ENCODE measurements around the gene RPL13A. TPM values are rescaled to one million over a fixed set of nuclear protein-coding genes. Genes with fewer than 3 reads are reported as not detected.

RPL13A gene
- total and polyA plus RNA-seq, 2 of the 13 experiments (the other 11 are each of a cell fraction or from before 2014, with no cell fraction given) = 2,601 to 3,407 TPM

DNA sequence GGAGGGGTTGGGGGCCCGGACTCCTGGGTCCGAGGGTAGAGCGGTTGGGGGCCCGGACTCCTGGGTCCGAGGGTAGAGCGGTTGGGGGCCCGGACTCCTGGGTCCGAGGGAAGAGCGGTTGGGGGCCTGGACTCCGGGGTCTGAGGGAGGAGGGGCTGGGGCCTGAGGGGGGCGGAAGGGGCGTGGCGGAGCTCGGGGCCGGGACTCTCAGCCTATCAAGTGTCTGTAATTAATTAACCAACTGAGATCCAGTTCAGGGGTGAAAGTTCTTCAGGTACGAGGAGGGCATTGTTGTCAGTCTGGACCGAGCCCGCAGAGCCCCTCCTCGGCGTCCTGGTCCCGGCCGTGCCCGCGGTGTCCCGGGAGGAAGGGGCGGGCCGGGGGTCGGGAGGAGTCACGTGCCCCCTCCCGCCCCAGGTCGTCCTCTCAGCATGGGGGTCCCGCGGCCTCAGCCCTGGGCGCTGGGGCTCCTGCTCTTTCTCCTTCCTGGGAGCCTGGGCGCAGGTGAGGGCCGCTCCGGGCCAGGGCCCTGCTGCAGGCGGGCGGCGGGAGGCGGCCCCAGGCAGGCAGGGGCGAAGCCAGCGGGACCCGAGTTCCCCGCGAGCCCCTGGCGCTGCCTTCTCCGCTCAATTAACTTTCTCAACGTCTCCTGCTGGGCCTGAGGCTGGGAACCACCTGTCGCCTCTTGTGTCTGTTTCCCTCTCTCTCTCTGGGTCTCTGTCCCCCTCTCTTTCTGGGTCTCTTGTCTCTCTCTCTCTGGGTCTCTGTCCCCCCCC lies 25.8 kb downstream of the RPL13A start (continued):
- TF ChIP-seq, protein P1, sequence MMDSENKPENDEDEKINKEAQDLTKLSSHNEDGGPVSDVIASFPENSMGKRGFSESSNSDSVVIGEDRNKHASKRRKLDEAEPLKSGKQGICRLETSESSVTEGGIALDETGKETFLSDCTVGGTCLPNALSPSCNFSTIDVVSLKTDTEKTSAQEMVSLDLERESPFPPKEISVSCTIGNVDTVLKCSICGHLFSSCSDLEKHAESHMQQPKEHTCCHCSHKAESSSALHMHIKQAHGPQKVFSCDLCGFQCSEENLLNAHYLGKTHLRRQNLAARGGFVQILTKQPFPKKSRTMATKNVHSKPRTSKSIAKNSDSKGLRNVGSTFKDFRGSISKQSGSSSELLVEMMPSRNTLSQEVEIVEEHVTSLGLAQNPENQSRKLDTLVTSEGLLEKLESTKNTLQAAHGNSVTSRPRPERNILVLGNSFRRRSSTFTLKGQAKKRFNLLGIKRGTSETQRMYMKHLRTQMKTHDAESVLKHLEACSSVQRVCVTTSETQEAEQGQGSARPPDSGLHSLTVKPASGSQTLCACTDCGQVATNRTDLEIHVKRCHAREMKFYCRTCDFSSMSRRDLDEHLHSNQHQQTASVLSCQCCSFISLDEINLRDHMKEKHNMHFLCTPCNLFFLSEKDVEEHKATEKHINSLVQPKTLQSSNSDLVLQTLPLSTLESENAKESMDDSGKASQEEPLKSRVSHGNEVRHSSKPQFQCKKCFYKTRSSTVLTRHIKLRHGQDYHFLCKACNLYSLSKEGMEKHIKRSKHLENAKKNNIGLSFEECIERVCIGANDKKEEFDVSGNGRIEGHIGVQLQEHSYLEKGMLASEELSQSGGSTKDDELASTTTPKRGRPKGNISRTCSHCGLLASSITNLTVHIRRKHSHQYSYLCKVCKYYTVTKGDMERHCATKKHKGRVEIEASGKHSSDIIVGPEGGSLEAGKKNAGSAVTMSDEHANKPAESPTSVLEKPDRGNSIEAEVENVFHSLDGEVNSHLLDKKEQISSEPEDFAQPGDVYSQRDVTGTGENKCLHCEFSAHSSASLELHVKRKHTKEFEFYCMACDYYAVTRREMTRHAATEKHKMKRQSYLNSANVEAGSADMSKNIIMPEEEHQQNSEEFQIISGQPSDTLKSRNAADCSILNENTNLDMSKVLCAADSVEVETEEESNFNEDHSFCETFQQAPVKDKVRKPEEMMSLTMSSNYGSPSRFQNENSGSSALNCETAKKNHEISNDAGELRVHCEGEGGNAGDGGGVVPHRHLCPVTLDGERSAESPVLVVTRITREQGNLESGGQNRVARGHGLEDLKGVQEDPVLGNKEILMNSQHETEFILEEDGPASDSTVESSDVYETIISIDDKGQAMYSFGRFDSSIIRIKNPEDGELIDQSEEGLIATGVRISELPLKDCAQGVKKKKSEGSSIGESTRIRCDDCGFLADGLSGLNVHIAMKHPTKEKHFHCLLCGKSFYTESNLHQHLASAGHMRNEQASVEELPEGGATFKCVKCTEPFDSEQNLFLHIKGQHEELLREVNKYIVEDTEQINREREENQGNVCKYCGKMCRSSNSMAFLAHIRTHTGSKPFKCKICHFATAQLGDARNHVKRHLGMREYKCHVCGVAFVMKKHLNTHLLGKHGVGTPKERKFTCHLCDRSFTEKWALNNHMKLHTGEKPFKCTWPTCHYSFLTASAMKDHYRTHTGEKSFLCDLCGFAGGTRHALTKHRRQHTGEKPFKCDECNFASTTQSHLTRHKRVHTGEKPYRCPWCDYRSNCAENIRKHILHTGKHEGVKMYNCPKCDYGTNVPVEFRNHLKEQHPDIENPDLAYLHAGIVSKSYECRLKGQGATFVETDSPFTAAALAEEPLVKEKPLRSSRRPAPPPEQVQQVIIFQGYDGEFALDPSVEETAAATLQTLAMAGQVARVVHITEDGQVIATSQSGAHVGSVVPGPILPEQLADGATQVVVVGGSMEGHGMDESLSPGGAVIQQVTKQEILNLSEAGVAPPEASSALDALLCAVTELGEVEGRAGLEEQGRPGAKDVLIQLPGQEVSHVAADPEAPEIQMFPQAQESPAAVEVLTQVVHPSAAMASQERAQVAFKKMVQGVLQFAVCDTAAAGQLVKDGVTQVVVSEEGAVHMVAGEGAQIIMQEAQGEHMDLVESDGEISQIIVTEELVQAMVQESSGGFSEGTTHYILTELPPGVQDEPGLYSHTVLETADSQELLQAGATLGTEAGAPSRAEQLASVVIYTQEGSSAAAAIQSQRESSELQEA (CRISPR knock-in tag; IDR thresholded peaks at IDR 0.05; ENCODE audit: not compliant biosample characterization) = peak; percentile 3
- TF ChIP-seq ZNF510 (CRISPR knock-in tag; IDR thresholded peaks at IDR 0.05; ENCODE audit: low read depth) (no peak), GATAD1 (CRISPR knock-in tag; IDR thresholded peaks at IDR 0.05) (peak; percentile 63), ZBTB38 (CRISPR knock-in tag; IDR thresholded peaks at IDR 0.05) (peak; percentile 66; the same call in 1 of the 2 replicates), NFE2L1 (CRISPR knock-in tag; IDR thresholded peaks at IDR 0.05; ENCODE audit: borderline replicate concordance) (no peak), ZNF781 (CRISPR knock-in tag; IDR thresholded peaks at IDR 0.05; ENCODE audit: borderline replicate concordance, not compliant biosample characterization) (no peak), PAX8 (CRISPR knock-in tag; IDR thresholded peaks at IDR 0.05; ENCODE audit: borderline replicate concordance) (0 out of 2 replicates have a peak, but pooled peaks have one; percentile 37), ZNF367 (CRISPR knock-in tag; IDR thresholded peaks at IDR 0.05; ENCODE audit: borderline replicate concordance) (no peak), SOX6 (IDR thresholded peaks at IDR 0.05) (no peak), SOX6 (CRISPR knock-in tag; IDR thresholded peaks at IDR 0.05) (peak; percentile 69), ARNT2 (CRISPR knock-in tag; IDR thresholded peaks at IDR 0.05; ENCODE audit: low read depth) (peak; percentile 51; the same call in 1 of the 2 replicates), SRSF1 (optimal IDR thresholded peaks at IDR 0.05; ENCODE audit: low read depth, low read length) (peak; percentile 75)
- TF ChIP-seq, protein P2, sequence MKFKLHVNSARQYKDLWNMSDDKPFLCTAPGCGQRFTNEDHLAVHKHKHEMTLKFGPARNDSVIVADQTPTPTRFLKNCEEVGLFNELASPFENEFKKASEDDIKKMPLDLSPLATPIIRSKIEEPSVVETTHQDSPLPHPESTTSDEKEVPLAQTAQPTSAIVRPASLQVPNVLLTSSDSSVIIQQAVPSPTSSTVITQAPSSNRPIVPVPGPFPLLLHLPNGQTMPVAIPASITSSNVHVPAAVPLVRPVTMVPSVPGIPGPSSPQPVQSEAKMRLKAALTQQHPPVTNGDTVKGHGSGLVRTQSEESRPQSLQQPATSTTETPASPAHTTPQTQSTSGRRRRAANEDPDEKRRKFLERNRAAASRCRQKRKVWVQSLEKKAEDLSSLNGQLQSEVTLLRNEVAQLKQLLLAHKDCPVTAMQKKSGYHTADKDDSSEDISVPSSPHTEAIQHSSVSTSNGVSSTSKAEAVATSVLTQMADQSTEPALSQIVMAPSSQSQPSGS (CRISPR knock-in tag; IDR thresholded peaks at IDR 0.05) = no peak; the same call in 1 of the 2 replicates
- TF ChIP-seq, protein P3, sequence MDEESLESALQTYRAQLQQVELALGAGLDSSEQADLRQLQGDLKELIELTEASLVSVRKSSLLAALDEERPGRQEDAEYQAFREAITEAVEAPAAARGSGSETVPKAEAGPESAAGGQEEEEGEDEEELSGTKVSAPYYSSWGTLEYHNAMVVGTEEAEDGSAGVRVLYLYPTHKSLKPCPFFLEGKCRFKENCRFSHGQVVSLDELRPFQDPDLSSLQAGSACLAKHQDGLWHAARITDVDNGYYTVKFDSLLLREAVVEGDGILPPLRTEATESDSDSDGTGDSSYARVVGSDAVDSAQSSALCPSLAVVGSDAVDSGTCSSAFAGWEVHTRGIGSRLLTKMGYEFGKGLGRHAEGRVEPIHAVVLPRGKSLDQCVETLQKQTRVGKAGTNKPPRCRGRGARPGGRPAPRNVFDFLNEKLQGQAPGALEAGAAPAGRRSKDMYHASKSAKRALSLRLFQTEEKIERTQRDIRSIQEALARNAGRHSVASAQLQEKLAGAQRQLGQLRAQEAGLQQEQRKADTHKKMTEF (CRISPR knock-in tag; IDR thresholded peaks at IDR 0.05) = peak; percentile 83
- TF ChIP-seq, protein P4, sequence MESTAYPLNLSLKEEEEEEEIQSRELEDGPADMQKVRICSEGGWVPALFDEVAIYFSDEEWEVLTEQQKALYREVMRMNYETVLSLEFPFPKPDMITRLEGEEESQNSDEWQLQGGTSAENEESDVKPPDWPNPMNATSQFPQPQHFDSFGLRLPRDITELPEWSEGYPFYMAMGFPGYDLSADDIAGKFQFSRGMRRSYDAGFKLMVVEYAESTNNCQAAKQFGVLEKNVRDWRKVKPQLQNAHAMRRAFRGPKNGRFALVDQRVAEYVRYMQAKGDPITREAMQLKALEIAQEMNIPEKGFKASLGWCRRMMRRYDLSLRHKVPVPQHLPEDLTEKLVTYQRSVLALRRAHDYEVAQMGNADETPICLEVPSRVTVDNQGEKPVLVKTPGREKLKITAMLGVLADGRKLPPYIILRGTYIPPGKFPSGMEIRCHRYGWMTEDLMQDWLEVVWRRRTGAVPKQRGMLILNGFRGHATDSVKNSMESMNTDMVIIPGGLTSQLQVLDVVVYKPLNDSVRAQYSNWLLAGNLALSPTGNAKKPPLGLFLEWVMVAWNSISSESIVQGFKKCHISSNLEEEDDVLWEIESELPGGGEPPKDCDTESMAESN (CRISPR knock-in tag; conservative IDR thresholded peaks at IDR 0.05) = 0 out of 2 replicates have a peak, but pooled peaks have one; percentile 53

Data from HepG2 (cell line).